Natural killer cell (primary cell): ENCODE results near the gene PTPRJ. TPM values are rescaled to one million over a fixed set of nuclear protein-coding genes. Genes with fewer than 3 reads are reported as not detected.
A peak's percentile ranks its signal among the peaks of the same experiment; 100 is the strongest.

Experiments used
- ATAC-seq, 3 donors: fragments of 150-1000 bp in 2 of 3; fragments of 200-7000 bp in 1 of 3; cut with Tn5 transposase; 1 replicate in 1 of 3; 2 replicates in 2 of 3; pipeline ENCODE4 v1.10.0; 2021; ENCODE audit warnings: mild to moderate bottlenecking in 2 of 3, moderate library complexity in 2 of 3
- DNase-seq, 2 donors: peaks; one replicate each; pipeline versions ENCODE4 v3.0.0 to v3.0.0-alpha.2; 2013 to 2021; ENCODE audit warnings: mixed read lengths in 1 of 2
- H3K27ac ChIP-seq: one replicate; pipeline ENCODE4 v1.5.1; 2013; ENCODE audit warnings: mild to moderate bottlenecking, low read length
- H3K27me3 ChIP-seq: one replicate; pipeline ENCODE4 v1.6.1; 2013; ENCODE audit warnings: low read length; ENCODE audit not compliant: control insufficient read depth, insufficient read depth
- H3K36me3 ChIP-seq: one replicate; pipeline ENCODE4 v1.6.1; 2013; ENCODE audit warnings: low read length; ENCODE audit not compliant: control insufficient read depth, insufficient read depth
- H3K4me1 ChIP-seq: one replicate; pipeline ENCODE4 v1.6.1; 2013; ENCODE audit warnings: low read length; ENCODE audit not compliant: control insufficient read depth, insufficient read depth
- H3K4me3 ChIP-seq: one replicate; pipeline ENCODE4 v1.5.1; 2013; ENCODE audit warnings: low read length
- H3K9me3 ChIP-seq: one replicate; pipeline ENCODE4 v1.6.1; 2013; ENCODE audit warnings: low read length; ENCODE audit not compliant: control insufficient read depth, insufficient read depth
- H3K27ac Mint-ChIP-seq, 2 donors: one replicate each; pipeline ENCODE4 v1.8.0; 2022; ENCODE audit warnings: mild to moderate bottlenecking in 2 of 2, mixed read lengths in 2 of 2, moderate library complexity in 1 of 2
- H3K27me3 Mint-ChIP-seq, 2 donors: one replicate each; pipeline ENCODE4 v1.8.0; 2022; ENCODE audit warnings: low read depth in 2 of 2, mixed read lengths in 2 of 2
- H3K36me3 Mint-ChIP-seq: one replicate; pipeline ENCODE4 v1.8.0; 2022; ENCODE audit warnings: mixed read lengths
- H3K4me1 Mint-ChIP-seq, 2 donors: one replicate each; pipeline ENCODE4 v1.8.0; 2022; ENCODE audit warnings: mixed read lengths in 2 of 2
- H3K4me3 Mint-ChIP-seq: one replicate; pipeline ENCODE4 v1.8.0; 2022; ENCODE audit warnings: mild to moderate bottlenecking, moderate library complexity, mixed read lengths
- H3K9me3 Mint-ChIP-seq, 2 donors: one replicate each; pipeline ENCODE4 v1.8.0; 2022; ENCODE audit warnings: mixed read lengths in 2 of 2
- WGBS: methylation state at CpG from one replicate; pipeline ENCODE4 v1.1.7; 2013; ENCODE audit warnings: missing lambda C conversion rate; ENCODE audit not compliant: insufficient coverage; 5-methylcytosine and 5-hydroxymethylcytosine counted together
- intact Hi-C: fragments of 100-400 bp; cut with micrococcal nuclease; formaldehyde crosslinking; loops from one replicate; pipeline ENCODE4 v1.14.2; 2022
- total RNA-seq, 4 donors: library from RNA; stranded (reverse); fragments of 120-200 nt in 1 of 4; gene quantifications; one replicate each; pipeline versions ENCODE4 v1.2.3 to v1.2.4, GENCODE V29; 2013 to 2022
- TF ChIP-seq, protein P1 (sequence below): fragments of 200-600 bp; IDR thresholded peaks from one replicate; pipeline ENCODE4 v1.8.0; 2022; ENCODE audit warnings: antibody characterized with exemption

The PTPRJ gene
- total RNA-seq, 3 donors from 2014 or later (not counting 1 experiment from before 2014, with no cell fraction given): 110 to 127 (median 111) TPM

GRCh38 chr11:48108231-48109045 lies 128.1 kb downstream of the PTPRJ start:
- Mint-ChIP-seq H3K9me3 (no peaks in the 10 kb centered on the region), H3K27me3 (no peaks in the 10 kb centered on the region), H3K27ac (peak overlapping the region; percentile 67 to 69), H3K4me3 (peak overlapping the region; percentile 38), H3K36me3 (no peaks in the 10 kb centered on the region), H3K4me1 (peaks cover 46 to 59% of the 10 kb centered on the region in 2 donors)
- TF ChIP-seq, protein P1, sequence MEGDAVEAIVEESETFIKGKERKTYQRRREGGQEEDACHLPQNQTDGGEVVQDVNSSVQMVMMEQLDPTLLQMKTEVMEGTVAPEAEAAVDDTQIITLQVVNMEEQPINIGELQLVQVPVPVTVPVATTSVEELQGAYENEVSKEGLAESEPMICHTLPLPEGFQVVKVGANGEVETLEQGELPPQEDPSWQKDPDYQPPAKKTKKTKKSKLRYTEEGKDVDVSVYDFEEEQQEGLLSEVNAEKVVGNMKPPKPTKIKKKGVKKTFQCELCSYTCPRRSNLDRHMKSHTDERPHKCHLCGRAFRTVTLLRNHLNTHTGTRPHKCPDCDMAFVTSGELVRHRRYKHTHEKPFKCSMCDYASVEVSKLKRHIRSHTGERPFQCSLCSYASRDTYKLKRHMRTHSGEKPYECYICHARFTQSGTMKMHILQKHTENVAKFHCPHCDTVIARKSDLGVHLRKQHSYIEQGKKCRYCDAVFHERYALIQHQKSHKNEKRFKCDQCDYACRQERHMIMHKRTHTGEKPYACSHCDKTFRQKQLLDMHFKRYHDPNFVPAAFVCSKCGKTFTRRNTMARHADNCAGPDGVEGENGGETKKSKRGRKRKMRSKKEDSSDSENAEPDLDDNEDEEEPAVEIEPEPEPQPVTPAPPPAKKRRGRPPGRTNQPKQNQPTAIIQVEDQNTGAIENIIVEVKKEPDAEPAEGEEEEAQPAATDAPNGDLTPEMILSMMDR: no peak
- Histone ChIP-seq H3K36me3 (peaks cover 8% of the 10 kb centered on the region), H3K9me3 (no peaks in the 10 kb centered on the region), H3K4me1 (peaks cover 55% of the 10 kb centered on the region), H3K27ac (peak overlapping the region; percentile 7), H3K4me3 (no peak overlapping the region), H3K27me3 (no peaks in the 10 kb centered on the region)
- ATAC-seq: no peak
- no peak for DNase-seq
- intact Hi-C loops: loop anchor here (2.0 kb wide), 1 partner anchor 96 kb away; no protein-coding TSS in a partner anchor
- WGBS: 84% methylated on average over 9 of the region's 11 CpGs

DNA sequence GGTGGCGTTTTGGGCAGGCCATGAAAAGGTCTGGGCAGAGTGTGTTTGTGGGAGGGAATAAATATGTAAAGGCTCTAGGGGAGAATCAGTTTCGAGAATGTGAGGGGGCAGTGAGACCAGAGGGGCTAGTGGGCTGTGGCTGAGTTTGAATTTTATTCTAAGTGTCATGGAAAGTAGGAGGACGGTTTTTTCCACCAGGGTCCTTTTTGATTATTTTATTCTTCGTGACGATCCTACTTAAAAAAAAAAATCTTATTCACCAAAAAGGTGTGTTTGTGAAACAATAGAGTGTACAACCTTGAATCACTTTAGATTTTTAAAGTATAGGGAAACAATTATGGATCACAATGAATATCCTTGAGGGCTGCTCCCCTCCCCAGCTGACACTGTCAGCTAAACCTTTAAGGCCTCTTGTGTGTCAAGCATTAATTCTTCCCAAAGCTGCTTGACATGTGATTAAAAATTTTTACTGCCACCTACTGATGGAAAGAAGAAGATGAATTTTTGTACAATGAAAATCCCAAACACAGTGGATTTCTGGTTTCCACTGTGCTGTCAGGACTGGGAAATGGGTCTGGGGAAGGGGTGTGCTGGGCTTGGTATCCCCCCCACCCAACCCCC lies 128.8 kb downstream of the PTPRJ start:
- DNase-seq: peak in 1 of 2 donors; percentile 65
- H3K27ac ChIP-seq: peak overlapping the region; percentile 52
- Mint-ChIP-seq H3K27ac (peak overlapping the region; percentile 67 to 69), H3K36me3 (peaks cover under 1% of the 10 kb centered on the region), H3K4me1 (peaks cover 39 to 55% of the 10 kb centered on the region in 2 donors), H3K4me3 (peak overlapping the region; percentile 47), H3K27me3 (no peaks in the 10 kb centered on the region), H3K9me3 (no peaks in the 10 kb centered on the region)
- WGBS: 63% methylated on average over 2 of the region's 5 CpGs
- no peaks in the 10 kb centered on the region for H3K27me3 ChIP-seq
- peaks cover 3% of the 10 kb centered on the region for H3K9me3 ChIP-seq
- H3K36me3 ChIP-seq: peaks cover 9% of the 10 kb centered on the region
- peak; percentile 37 to 49 (median 48) for ATAC-seq
- intact Hi-C loops: loop anchor here (2.0 kb wide), 1 partner anchor 96 kb away; no protein-coding TSS in a partner anchor
- TF ChIP-seq, protein P1: no peak
- no peak overlapping the region for H3K4me3 ChIP-seq
- peaks cover 49% of the 10 kb centered on the region for H3K4me1 ChIP-seq

GRCh38 chr11:48110509-48110766 lies 130.1 kb downstream of the PTPRJ start:
- H3K9me3 Mint-ChIP-seq: peaks cover 5 to 10% of the 10 kb centered on the region in 2 donors
- no peak overlapping the region for H3K27ac Mint-ChIP-seq
- Histone ChIP-seq H3K4me3 (no peak overlapping the region), H3K36me3 (peaks cover 18% of the 10 kb centered on the region), H3K27ac (no peak overlapping the region), H3K4me1 (peaks cover 41% of the 10 kb centered on the region), H3K27me3 (no peaks in the 10 kb centered on the region), H3K9me3 (peaks cover 10% of the 10 kb centered on the region)
- ATAC-seq: no peak
- WGBS: 85% methylated on average over 2 of the region's 2 CpGs
- TF ChIP-seq, protein P1: no peak
- H3K4me3 Mint-ChIP-seq: peak overlapping the region; percentile 80
- H3K27me3 Mint-ChIP-seq: no peaks in the 10 kb centered on the region
- DNase-seq: no peak
- H3K4me1 Mint-ChIP-seq: peaks cover 37 to 42% of the 10 kb centered on the region in 2 donors
- intact Hi-C loops: loop anchor here (1.0 to 5.0 kb wide), 2 partner anchors 176 to 263 kb away; partner anchors contain the start of gene NUP160
- H3K36me3 Mint-ChIP-seq: peaks cover 13% of the 10 kb centered on the region
